SKM-1 treated with dmso at 0.1 percent for 144 hours (cell line): ENCODE results near the gene FAM107B.
"Not testable (repeated sequence)": the region's sequence is repeated elsewhere in the genome, so short reads cannot be mapped to it uniquely, and the experiment has no call there.

Experiments
- DNase-seq: peaks from one replicate; lab custom pipeline; 2025; ENCODE audit not compliant: unreplicated experiment; lab: John Stamatoyannopoulos, UW

Gene FAM107B

GRCh38 chr10:14667280-14667679 lies 107.4 kb downstream of the FAM107B start:
- DNase-seq = no peak

- DNase-seq = no peak
Measured at GRCh38 chr10:14665865-14666857, 108.5 kb downstream of the FAM107B start.

- no peak for DNase-seq
Measured at GRCh38 chr10:14665304-14665703, 109.4 kb downstream of the FAM107B start.

GRCh38 chr10:14664345-14664744 lies 110.4 kb downstream of the FAM107B start:
- DNase-seq = no peak

- DNase-seq = no peak
Measured at GRCh38 chr10:14661818-14662217, 112.9 kb downstream of the FAM107B start.

- peak; percentile 21 for DNase-seq
Measured at GRCh38 chr10:14660831-14661230, 113.9 kb downstream of the FAM107B start.

- peak; percentile 88 for DNase-seq
Measured at GRCh38 chr10:14659626-14660196, 115.0 kb downstream of the FAM107B start.

GRCh38 chr10:14659137-14659536 lies 115.6 kb downstream of the FAM107B start:
- not testable (repeated sequence) for DNase-seq

- no peak for DNase-seq
Measured at GRCh38 chr10:14658331-14659127, 116.2 kb downstream of the FAM107B start.

GRCh38 chr10:14656052-14656730 lies 118.5 kb downstream of the FAM107B start:
- peak; percentile 13 for DNase-seq

GRCh38 chr10:14654821-14655382 lies 119.8 kb downstream of the FAM107B start:
- DNase-seq = no peak

- DNase-seq = peak; percentile 28
Measured at GRCh38 chr10:14653271-14654161, 121.2 kb downstream of the FAM107B start.

GRCh38 chr10:14652816-14653215 lies 121.9 kb downstream of the FAM107B start:
- no peak for DNase-seq

- DNase-seq = no peak
Measured at GRCh38 chr10:14652067-14652466, 122.6 kb downstream of the FAM107B start.

GRCh38 chr10:14649739-14650138 lies 125.0 kb downstream of the FAM107B start:
- no peak for DNase-seq

- DNase-seq = no peak
Measured at GRCh38 chr10:14648946-14649345, 125.8 kb downstream of the FAM107B start.

GRCh38 chr10:14648005-14648765 lies 126.5 kb downstream of the FAM107B start:
- DNase-seq = peak; percentile 93

GRCh38 chr10:14645239-14645960 lies 129.3 kb downstream of the FAM107B start:
- no peak for DNase-seq
